22Rv1 (cell line): ENCODE data around the gene GRAMD4.

ENCODE experiments used
- H3K27ac ChIP-seq: fragments of 450-650 bp; 2 replicates; pipeline ENCODE4 v1.5.1; 2017
- ZFX ChIP-seq: fragments of 450-650 bp; IDR thresholded peaks from 2 replicates; pipeline ENCODE4 v1.6.1; 2017; ENCODE audit warnings: antibody characterized with exemption, borderline replicate concordance
- TF ChIP-seq, protein P1 (sequence below): fragments of 450-650 bp; IDR thresholded peaks from 2 replicates; pipeline ENCODE4 v1.5.1; 2017; ENCODE audit warnings: mild to moderate bottlenecking

Gene GRAMD4

DNA sequence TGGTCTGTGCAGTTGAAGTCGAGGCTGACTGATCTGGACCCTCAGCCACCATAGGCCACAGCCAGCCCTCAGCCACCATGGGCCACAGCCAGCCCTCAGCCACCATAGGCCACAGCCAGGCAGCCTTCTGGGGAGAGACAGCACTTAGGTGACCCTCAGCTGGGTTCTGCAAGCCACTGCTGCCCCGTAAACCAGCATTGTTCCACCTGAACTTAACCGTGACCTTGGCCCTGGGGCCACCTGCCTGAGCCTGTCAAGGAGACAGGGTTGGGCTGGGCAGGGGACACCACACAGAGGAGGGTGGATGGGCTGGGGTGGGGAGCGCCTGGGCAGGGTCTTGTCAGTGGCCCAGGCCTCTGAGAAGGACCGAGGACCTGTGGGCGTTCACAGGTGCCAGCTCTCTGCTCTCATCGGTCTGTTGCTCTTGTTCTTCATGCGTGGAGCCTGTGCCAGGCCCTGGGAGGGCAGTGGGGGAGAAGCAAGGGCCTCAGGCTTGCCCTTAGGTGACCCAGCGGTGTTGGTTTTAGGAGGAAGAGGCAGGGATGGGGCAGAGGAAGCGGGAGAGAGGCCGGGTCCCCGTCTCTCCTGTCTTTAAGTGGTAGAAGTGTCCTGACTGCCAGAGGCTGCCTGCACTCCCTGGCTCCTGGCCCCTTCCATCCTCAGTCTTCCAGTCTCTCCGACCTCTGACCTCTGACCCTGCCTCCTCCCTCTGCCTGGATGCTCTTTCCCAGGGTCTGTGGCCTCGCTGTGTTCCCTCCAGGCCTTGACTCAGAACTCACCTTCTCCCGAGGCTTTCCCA lies 36.9 kb downstream of the GRAMD4 start:
- TF ChIP-seq ZFX, result no peak
- TF ChIP-seq, protein P1, sequence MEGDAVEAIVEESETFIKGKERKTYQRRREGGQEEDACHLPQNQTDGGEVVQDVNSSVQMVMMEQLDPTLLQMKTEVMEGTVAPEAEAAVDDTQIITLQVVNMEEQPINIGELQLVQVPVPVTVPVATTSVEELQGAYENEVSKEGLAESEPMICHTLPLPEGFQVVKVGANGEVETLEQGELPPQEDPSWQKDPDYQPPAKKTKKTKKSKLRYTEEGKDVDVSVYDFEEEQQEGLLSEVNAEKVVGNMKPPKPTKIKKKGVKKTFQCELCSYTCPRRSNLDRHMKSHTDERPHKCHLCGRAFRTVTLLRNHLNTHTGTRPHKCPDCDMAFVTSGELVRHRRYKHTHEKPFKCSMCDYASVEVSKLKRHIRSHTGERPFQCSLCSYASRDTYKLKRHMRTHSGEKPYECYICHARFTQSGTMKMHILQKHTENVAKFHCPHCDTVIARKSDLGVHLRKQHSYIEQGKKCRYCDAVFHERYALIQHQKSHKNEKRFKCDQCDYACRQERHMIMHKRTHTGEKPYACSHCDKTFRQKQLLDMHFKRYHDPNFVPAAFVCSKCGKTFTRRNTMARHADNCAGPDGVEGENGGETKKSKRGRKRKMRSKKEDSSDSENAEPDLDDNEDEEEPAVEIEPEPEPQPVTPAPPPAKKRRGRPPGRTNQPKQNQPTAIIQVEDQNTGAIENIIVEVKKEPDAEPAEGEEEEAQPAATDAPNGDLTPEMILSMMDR, result no peak
- no peak overlapping the region for H3K27ac ChIP-seq

DNA sequence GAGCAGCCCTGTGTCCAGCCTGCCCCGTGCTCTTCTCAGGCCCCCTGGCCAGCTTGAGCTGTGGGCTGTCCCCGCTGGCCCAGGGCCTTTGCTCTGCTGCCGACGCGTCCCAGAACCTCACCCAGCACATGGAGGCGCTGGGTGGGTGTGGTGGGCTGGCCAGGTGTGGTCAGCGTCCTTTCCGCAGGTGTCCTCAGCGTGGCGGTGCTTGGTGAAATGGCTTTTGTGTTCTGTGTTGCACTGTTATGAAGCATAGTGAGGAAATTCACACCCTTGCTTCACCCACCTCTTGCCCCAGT lies 37.4 kb downstream of the GRAMD4 start:
- TF ChIP-seq ZFX, result no peak
- TF ChIP-seq, protein P1, result no peak
- no peak overlapping the region for H3K27ac ChIP-seq

DNA sequence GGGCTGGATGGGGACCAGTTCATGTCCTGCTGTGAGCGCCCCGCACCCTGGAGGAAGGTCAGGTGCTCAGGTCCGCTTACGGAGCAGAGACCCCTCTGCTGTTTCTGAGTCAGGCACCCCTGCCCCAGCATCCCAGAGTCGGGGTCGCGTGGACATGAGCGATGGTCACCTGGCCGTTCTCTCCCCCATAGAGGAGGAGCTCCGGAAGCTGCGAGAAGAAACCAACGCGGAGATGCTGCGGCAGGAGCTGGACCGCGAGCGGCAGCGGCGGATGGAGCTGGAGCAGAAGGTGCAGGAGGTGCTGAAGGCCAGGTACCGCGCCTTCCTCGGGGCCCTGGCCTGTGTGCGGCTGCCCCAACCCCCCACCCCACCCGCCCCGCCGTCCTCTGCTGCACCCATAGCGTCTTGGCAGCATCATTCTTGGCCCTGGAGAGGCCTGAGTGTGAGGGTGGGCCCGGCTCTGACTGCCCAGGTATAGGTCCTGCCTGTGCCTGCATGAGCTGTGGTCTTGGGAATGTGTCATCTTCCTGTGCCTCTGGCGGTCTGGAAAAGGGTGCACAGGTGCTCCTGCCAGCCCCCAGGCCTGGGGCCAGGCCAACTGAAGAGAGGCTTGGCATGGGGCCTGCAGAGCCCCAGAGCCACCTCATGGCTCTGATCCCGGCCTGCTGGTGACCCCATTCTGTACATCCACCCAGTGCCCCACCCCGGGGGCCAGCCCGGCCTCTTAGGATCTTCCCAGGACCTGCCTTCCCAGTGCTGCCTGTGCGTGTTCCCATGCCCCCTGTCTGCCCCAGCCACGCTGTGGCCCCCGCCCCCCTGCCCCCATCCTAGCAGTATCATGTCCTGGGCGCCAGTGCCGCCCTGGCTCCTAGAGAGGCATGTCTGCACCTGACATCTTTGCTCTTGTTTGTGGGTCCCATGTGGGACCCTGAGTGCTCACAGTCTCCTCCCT lies 38.1 kb downstream of the GRAMD4 start:
- TF ChIP-seq, protein P1, result no peak
- TF ChIP-seq ZFX, result no peak
- no peak overlapping the region for H3K27ac ChIP-seq

DNA sequence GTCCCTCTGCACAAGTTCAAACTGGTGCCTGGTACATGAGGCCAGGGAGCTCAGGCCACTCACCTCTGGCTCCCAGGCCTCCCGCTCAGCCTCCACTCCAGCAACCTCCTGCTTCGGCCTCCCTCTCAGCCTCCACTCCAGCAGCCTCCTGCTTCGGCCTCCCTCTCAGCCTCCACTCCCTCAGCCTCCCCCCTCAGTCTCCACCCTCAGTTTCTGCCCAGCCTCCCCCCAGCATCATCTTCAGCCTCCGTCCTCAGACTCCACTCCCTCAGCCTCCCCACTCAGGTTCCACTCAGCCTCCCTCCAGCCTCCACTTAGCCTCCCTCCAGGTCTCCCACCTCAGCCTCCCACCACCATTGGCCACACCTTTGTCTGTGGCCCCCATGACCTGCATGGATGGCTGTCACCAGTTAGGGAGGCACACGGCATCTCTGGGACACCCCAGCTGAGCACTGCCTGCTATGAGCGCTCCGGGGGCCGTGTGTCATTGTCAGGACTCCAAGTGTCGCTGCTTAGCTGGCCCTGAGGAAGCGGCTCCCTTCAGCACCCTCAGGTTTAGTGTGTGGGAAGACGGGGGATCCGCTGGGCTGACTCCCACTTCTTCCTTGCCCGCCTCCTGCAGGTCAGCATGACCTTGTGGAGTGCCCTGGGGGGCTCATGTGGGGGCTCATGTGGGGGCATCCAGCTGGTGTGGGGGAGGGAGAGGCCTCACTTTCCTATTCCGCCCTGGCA lies 39.0 kb downstream of the GRAMD4 start:
- TF ChIP-seq, protein P1, result no peak
- TF ChIP-seq ZFX, result no peak
- no peak overlapping the region for H3K27ac ChIP-seq

DNA sequence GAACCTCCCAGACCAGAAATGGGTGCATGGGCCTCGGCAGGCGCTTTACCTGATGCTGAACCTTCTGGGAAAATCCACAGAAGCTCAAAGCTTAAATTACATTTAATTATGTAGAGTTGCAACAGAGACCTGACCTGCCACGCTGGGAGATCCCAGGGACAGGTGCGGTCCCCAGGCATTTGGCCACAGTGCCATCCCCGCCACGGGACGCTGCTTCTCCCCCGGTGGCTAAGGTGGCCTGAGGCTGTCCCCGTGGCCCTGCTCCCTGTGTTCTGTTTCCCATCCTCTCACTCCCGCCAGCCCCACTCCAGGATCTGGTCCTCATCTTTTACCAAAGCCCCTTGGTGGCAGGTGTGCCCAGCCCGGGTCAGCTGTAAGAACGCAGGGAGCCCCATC lies 39.6 kb downstream of the GRAMD4 start:
- TF ChIP-seq ZFX, result no peak
- TF ChIP-seq, protein P1, result no peak
- H3K27ac ChIP-seq, result no peak overlapping the region

DNA sequence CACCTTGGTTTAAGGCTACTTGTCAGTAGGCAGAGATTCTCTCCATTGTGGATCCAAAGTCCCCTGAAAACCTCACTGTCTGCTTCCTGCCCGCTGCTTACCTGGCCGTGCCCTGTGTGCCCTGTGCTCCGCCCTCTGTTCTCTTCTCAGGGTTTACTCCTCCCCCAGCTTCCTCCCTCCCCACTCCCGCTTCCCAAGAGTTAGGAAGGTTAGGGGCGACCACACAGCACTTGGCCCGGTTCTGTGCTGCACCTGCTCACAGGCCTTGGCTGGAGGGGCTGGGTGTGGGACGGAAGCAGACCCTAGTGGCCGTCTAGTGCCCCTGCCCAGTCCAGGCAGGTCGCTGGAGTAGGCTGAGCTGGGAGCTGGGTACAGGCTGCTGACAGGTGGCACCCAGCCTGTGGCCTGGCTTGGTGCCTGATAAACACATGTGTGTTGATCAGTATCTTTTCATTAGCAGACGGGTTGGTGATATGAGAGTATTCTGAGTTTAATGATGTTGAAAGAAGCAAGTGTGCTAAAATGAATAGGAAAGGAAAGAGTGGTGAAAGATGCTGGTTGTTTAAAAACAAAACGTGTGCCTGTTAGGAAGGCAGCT lies 40.5 kb downstream of the GRAMD4 start:
- H3K27ac ChIP-seq, result peak overlapping the region; percentile 26; the same call in 1 of the 2 replicates

More for the DNA sequence above, 40.5 kb downstream of the GRAMD4 start:
- TF ChIP-seq, protein P1, result peak; percentile 11; the same call in 1 of the 2 replicates
- no peak for TF ChIP-seq ZFX
